Heart left ventricle (tissue), 11 donors: ENCODE data around the gene DEK. TPM values are rescaled to one million over a fixed set of nuclear protein-coding genes. Genes with fewer than 3 reads are reported as not detected.

Experiments used
- polyA plus RNA-seq, 2 donors: library from polyadenylated mRNA; stranded (reverse); fragments of 200-250 nt; gene quantifications; one replicate each; pipeline ENCODE4 v1.2.3, GENCODE V29; 2013
- total RNA-seq, 9 donors: library from RNA; depleted of rRNA in 2 of 9; stranded (reverse); fragments of >200 nt in 2 of 9; fragmentation: NEBNext Ultra II Directional in 3 of 9; extraction: Animal tissue kit (Norgen Biotek cat#: 25700) in 3 of 9; gene quantifications; one replicate each; pipeline versions ENCODE4 v1.1.0 to v1.2.4, GENCODE V29; 2016 to 2023
- donor health status: ischemic (EF 13 %, LVEDD 7.1; RV severe dilation, severe dysfunction).
- donor health status: healthy with polysubstance abuse.
- donor health status: DM: no; HTN: yes; CAD: no.
- donor health status: DM: no; HTN: no; CAD: no.
- donor health status: ischemic (EF 25% LVEDD 5.7; RV mildly dilated, moderate dysfunction).
- donor health status: healthy.
- donor health status: DM: yes; HTN: yes; CAD: no.
- donor health status: PGD.
- donor health status: nonischemic (EF 23%, LVEDD 6.1; RV moderate dilation, normal function).

Gene DEK
- total and polyA plus RNA-seq, 11 donors, result 20.9 to 83.0 (median 54.3) TPM

Other genes with a start within 250 kb of the DEK start
- 1 to 10 TPM in 6 of 9 donors, under 1 TPM in 3; 0.56 to 2.6 (median 1.3) TPM for gene NHLRC1, start 141.9 kb downstream of the DEK start, total RNA-seq
- 1 to 10 TPM; 1.0 to 1.3 TPM for gene NHLRC1, start 141.9 kb downstream of the DEK start, polyA plus RNA-seq
- 10 to 100 TPM in 8 of 9 donors, 1 to 10 TPM in 1; 7.1 to 15.0 (median 13.7) TPM for gene TPMT, start 109.5 kb downstream of the DEK start, total RNA-seq
- 10 to 100 TPM; 13.2 to 22.5 TPM for gene TPMT, start 109.5 kb downstream of the DEK start, polyA plus RNA-seq
- gene KDM1B, start 109.1 kb downstream of the DEK start, total RNA-seq, result 10 to 100 TPM; 10.0 to 21.8 (median 15.8) TPM
- gene KDM1B, start 109.1 kb downstream of the DEK start, polyA plus RNA-seq, result 10 to 100 TPM in 1 of 2 donors, 1 to 10 TPM in 1; 2.1 to 13.6 TPM
- 10 to 100 TPM in 5 of 9 donors, 1 to 10 TPM in 4; 7.1 to 20.7 (median 12.3) TPM for gene RNF144B, start 122.8 kb upstream of the DEK start, total RNA-seq
- gene RNF144B, start 122.8 kb upstream of the DEK start, polyA plus RNA-seq, result 1 to 10 TPM; 6.1 to 8.0 TPM